HEK293 (cell line): ENCODE data around the gene CCDC88C.

Source experiments
- BCL11A ChIP-seq: fragments of 450-650 bp; formaldehyde crosslinking; IDR thresholded peaks from 2 replicates; pipeline ENCODE4 v1.5.1; 2016; ENCODE audit warnings: low read depth, missing biosample characterization, missing genetic modification characterization
- CTCF ChIP-seq: fragments of 450-650 bp; formaldehyde crosslinking; IDR thresholded peaks from 2 replicates; pipeline ENCODE4 v1.5.1; 2016; ENCODE audit warnings: missing biosample characterization, missing genetic modification characterization
- HOXA7 ChIP-seq: sonication (generic); formaldehyde crosslinking; IDR thresholded peaks from 2 replicates; pipeline ENCODE4 v1.8.1; 2022; ENCODE audit warnings: missing genetic modification reagents, borderline replicate concordance
- KLF1 ChIP-seq: fragments of 450-650 bp; formaldehyde crosslinking; IDR thresholded peaks from 2 replicates; pipeline ENCODE4 v1.5.1; 2016; ENCODE audit warnings: missing biosample characterization, missing genetic modification characterization
- SP2 ChIP-seq: fragments of 450-650 bp; formaldehyde crosslinking; IDR thresholded peaks from 2 replicates; pipeline ENCODE4 v1.5.1; 2016; ENCODE audit warnings: missing biosample characterization, missing genetic modification characterization
- ZFP3 ChIP-seq: fragments of 450-650 bp; formaldehyde crosslinking; IDR thresholded peaks from 2 replicates; pipeline ENCODE4 v1.5.1; 2016; ENCODE audit warnings: low read depth, missing biosample characterization, missing genetic modification characterization

DNA sequence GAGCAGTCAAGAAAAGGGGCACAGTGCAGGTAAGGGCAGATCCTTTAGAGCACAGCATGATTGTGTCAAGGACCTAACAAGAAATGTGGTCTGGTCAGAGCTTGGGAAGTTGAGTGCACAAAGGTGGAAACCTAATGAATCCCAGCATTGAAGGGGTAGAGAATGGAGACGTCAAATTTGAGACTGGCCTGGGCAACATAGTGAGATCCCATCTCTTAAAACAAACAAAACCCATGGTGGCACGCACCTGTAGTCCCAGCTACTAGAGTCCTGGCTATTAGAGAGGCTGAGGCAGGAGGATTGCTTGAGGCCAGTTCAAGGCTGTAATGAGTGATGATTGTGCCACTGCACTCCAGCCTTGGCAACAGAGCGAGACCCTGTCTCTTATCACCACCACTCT lies 37.0 kb upstream of the CCDC88C start:
- TF ChIP-seq HOXA7 (CRISPR knock-in tag) (no peak), BCL11A (no peak), CTCF (tag by site-specific recombination) (no peak), SP2 (tag by site-specific recombination) (no peak), KLF1 (tag by site-specific recombination) (no peak), ZFP3 (tag by site-specific recombination) (no peak)
